ENCODE results near the gene BLTP1.
"Not testable (repeated sequence)": the region's sequence is repeated elsewhere in the genome, so short reads cannot be mapped to it uniquely, and the experiment has no call there.

The BLTP1 gene

GRCh38 chr4:122151982-122152710, at the start of gene BLTP1:
Gene BLTP1 (plus strand): TSS chr4:122152331. CDS start chr4:122170648, 18,317 bp downstream.
- DNase-seq, result peak; percentile 71 to 74

GRCh38 chr4:122104184-122104583, 47.9 kb upstream of the BLTP1 start:
- DNase-seq, result no peak

GRCh38 chr4:122107680-122108079, 44.5 kb upstream of the BLTP1 start:
- DNase-seq, result peak in 1 of 2 experiments; percentile 1

GRCh38 chr4:122110304-122110703, 41.8 kb upstream of the BLTP1 start:
- not testable (repeated sequence) for DNase-seq

- DNase-seq, result peak; percentile 37 to 38
Measured at GRCh38 chr4:122117743-122118142, 34.4 kb upstream of the BLTP1 start.

- peak in 1 of 2 experiments; percentile 5 for DNase-seq
Measured at GRCh38 chr4:122118243-122118642, 33.9 kb upstream of the BLTP1 start.

GRCh38 chr4:122119739-122120138, 32.4 kb upstream of the BLTP1 start:
- DNase-seq, result peak in 1 of 2 experiments; percentile 5

- DNase-seq, result no peak
Measured at GRCh38 chr4:122121593-122121992, 30.5 kb upstream of the BLTP1 start.

- DNase-seq, result no peak
Measured at GRCh38 chr4:122122083-122122482, 30.0 kb upstream of the BLTP1 start.

GRCh38 chr4:122129061-122129460, 23.1 kb upstream of the BLTP1 start:
- no peak for DNase-seq

GRCh38 chr4:122131562-122132157, 20.5 kb upstream of the BLTP1 start:
- DNase-seq, result peak in 1 of 2 experiments; percentile 0

- DNase-seq, result no peak
Measured at GRCh38 chr4:122132891-122133290, 19.2 kb upstream of the BLTP1 start.

GRCh38 chr4:122139139-122139538, 13.0 kb upstream of the BLTP1 start:
- DNase-seq, result no peak

GRCh38 chr4:122140834-122141233, 11.3 kb upstream of the BLTP1 start:
- no peak for DNase-seq

GRCh38 chr4:122142687-122143086, 9.4 kb upstream of the BLTP1 start:
- DNase-seq, result no peak

GRCh38 chr4:122146652-122147051, 5.5 kb upstream of the BLTP1 start:
- no peak for DNase-seq

GRCh38 chr4:122150931-122151330, 1.2 kb upstream of the BLTP1 start:
- DNase-seq, result no peak

GRCh38 chr4:122152711-122153226, 638 bp downstream of the BLTP1 start:
- peak; percentile 24 to 36 for DNase-seq

GRCh38 chr4:122156819-122157218, 4.7 kb downstream of the BLTP1 start:
- DNase-seq, result no peak

- no peak for DNase-seq
Measured at GRCh38 chr4:122163301-122163700, 11.2 kb downstream of the BLTP1 start.

GRCh38 chr4:122163767-122164166, 11.6 kb downstream of the BLTP1 start:
- DNase-seq, result peak; percentile 25 to 37

GRCh38 chr4:122167369-122167768, 15.2 kb downstream of the BLTP1 start:
- no peak for DNase-seq

GRCh38 chr4:122170775-122171174, 18.6 kb downstream of the BLTP1 start:
- DNase-seq, result no peak

GRCh38 chr4:122171323-122171722, 19.2 kb downstream of the BLTP1 start:
- DNase-seq, result no peak

Data from Kasumi-1 (cell line).